ENCODE measurements around the gene MTHFD2.
A peak's percentile ranks its signal among the peaks of the same experiment; 100 is the strongest.
"Not testable (repeated sequence)": the region's sequence is repeated elsewhere in the genome, so short reads cannot be mapped to it uniquely, and the experiment has no call there.

The MTHFD2 gene

DNA sequence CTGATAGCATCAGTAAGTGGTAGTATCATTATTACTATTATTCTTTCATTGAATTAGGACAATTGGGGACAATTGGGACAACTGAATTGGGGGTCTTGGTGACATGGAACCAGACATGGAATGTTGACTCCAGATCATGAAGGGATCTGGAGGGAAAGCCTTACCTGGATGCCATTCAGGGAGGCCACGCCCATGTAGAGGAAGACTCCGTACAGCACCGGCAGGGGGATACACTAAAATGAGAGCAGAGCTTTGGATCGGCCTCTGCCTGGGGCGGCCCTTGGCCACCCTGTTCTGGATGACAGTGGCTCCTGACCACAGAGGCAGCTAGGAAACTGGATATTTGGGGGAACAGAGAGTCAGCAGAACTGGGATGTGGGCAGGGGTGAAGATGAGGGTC lies 29.2 kb downstream of the MTHFD2 start:
- no peak overlapping the region for H3K4me3 ChIP-seq
- no peaks in the 10 kb centered on the region for H3K36me3 ChIP-seq (ENCODE audit: insufficient read depth, low read length)
- no peaks in the 10 kb centered on the region for H3K9me3 ChIP-seq (ENCODE audit: low read depth, low read length)
- H3K27ac ChIP-seq: no peak overlapping the region
- H3K9ac ChIP-seq (ENCODE audit: insufficient read length): no peak overlapping the region
- TF ChIP-seq EZH2 (IDR thresholded peaks at IDR 0.05): no peak
- TF ChIP-seq POLR2AphosphoS5 (IDR thresholded peaks at IDR 0.05; ENCODE audit: borderline replicate concordance, low read depth, low read length): no peak
- TF ChIP-seq FOXP2 (optimal IDR thresholded peaks at IDR 0.05; ENCODE audit: control extremely low read depth, extremely low read length, insufficient read depth): no peak
- DNase-seq (ENCODE audit: low read depth, low spot score): no peak

DNA sequence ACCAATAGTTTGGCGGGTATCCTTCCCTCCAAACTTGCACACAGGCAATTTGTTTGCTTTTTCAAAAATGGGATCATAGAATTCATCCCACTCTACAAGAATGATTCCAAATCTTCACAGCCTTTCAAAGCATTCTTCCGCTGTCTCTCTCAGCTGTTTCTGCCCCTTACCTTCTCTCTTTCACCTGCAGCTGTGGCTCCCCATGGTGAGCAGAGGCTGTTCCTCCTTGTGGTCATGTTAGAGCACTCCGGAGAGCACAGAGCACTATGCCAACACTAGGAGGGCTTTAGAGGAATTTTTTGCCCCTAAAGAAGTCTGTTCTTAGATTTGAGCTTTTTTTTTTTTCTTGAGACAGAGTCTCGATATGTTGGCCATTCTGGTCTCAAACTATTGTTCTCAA lies 30.4 kb downstream of the MTHFD2 start:
- no peak overlapping the region for H3K4me3 ChIP-seq
- no peaks in the 10 kb centered on the region for H3K36me3 ChIP-seq (ENCODE audit: insufficient read depth, low read length)
- no peak overlapping the region for H3K9ac ChIP-seq (ENCODE audit: insufficient read length)
- no peaks in the 10 kb centered on the region for H3K9me3 ChIP-seq (ENCODE audit: low read depth, low read length)
- no peak for TF ChIP-seq POLR2AphosphoS5 (IDR thresholded peaks at IDR 0.05; ENCODE audit: borderline replicate concordance, low read depth, low read length)
- no peak for TF ChIP-seq FOXP2 (optimal IDR thresholded peaks at IDR 0.05; ENCODE audit: control extremely low read depth, extremely low read length, insufficient read depth)
- TF ChIP-seq EZH2 (IDR thresholded peaks at IDR 0.05): no peak
- H3K27ac ChIP-seq: no peak overlapping the region
- DNase-seq (ENCODE audit: low read depth, low spot score): no peak

- DNase-seq (ENCODE audit: low read depth, low spot score); H3K9ac ChIP-seq (ENCODE audit: insufficient read length); H3K9me3 ChIP-seq (ENCODE audit: low read depth, low read length); H3K36me3 ChIP-seq (ENCODE audit: insufficient read depth, low read length); H3K27ac ChIP-seq; H3K4me3 ChIP-seq: not testable (repeated sequence)
Observed at GRCh38 chr2:74229865-74230264, 31.4 kb downstream of the MTHFD2 start.

GRCh38 chr2:74232426-74232825 lies 34.0 kb downstream of the MTHFD2 start:
- TF ChIP-seq EZH2 (IDR thresholded peaks at IDR 0.05): no peak
- TF ChIP-seq FOXP2 (optimal IDR thresholded peaks at IDR 0.05; ENCODE audit: control extremely low read depth, extremely low read length, insufficient read depth): no peak
- TF ChIP-seq POLR2AphosphoS5 (IDR thresholded peaks at IDR 0.05; ENCODE audit: borderline replicate concordance, low read depth, low read length): no peak
- Histone ChIP-seq H3K9ac (ENCODE audit: insufficient read length) (no peak overlapping the region), H3K36me3 (ENCODE audit: insufficient read depth, low read length) (peaks cover 6% of the 10 kb centered on the region; the same call in 1 of the 2 replicates), H3K9me3 (ENCODE audit: low read depth, low read length) (peaks cover 4% of the 10 kb centered on the region; the same call in 1 of the 2 replicates), H3K27ac (no peak overlapping the region), H3K4me3 (no peak overlapping the region)
- no peak for DNase-seq (ENCODE audit: low read depth, low spot score)

DNA sequence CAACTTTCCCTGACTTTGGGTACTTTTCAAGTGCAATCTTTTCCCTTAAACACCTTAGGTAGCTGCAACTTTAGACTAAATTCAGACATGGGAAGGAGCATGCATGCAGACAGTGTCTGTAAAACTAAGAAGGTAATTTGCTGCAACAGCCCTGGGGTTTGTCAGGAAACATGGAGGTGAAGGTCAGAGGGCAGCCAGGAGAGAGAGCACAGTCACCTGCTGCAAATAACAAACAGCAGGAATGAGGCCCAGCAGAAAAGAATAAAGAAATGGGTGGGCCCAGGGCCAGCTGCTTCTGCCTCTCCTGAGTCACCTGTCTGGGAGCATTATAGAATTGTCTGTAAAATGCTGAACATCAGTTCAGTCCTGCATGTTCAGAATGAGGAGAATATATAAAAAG lies 35.2 kb downstream of the MTHFD2 start:
- Histone ChIP-seq H3K36me3 (ENCODE audit: insufficient read depth, low read length) (peaks cover 6% of the 10 kb centered on the region; the same call in 1 of the 2 replicates), H3K9me3 (ENCODE audit: low read depth, low read length) (peaks cover 4% of the 10 kb centered on the region; the same call in 1 of the 2 replicates), H3K9ac (ENCODE audit: insufficient read length) (no peak overlapping the region), H3K27ac (no peak overlapping the region), H3K4me3 (no peak overlapping the region)
- TF ChIP-seq FOXP2 (optimal IDR thresholded peaks at IDR 0.05; ENCODE audit: control extremely low read depth, extremely low read length, insufficient read depth): no peak
- no peak for TF ChIP-seq POLR2AphosphoS5 (IDR thresholded peaks at IDR 0.05; ENCODE audit: borderline replicate concordance, low read depth, low read length)
- TF ChIP-seq EZH2 (IDR thresholded peaks at IDR 0.05): no peak
- no peak for DNase-seq (ENCODE audit: low read depth, low spot score)

DNA sequence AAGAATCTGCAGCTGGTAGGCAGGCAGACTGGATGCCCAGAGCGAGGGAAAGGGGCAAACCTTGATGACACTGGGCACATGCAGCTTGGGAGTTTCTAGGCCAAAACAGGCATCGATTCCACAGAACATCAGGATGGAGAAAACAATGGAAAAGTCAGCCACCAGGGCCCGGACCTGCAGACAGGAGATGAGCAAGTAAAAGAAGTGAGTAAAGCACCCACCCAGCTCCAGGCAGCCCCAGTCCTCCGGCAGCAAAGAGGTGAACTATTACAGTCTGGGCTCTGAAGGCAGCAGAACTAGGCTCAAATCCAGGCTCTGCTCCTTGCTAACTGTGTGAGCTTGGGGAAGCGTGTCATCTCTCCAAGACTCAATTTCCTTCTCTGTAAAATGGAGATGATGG lies 36.6 kb downstream of the MTHFD2 start:
- no peak for DNase-seq (ENCODE audit: low read depth, low spot score)
- no peak for TF ChIP-seq POLR2AphosphoS5 (IDR thresholded peaks at IDR 0.05; ENCODE audit: borderline replicate concordance, low read depth, low read length)
- no peak for TF ChIP-seq EZH2 (IDR thresholded peaks at IDR 0.05)
- TF ChIP-seq FOXP2 (optimal IDR thresholded peaks at IDR 0.05; ENCODE audit: control extremely low read depth, extremely low read length, insufficient read depth): no peak
- no peak overlapping the region for H3K4me3 ChIP-seq
- H3K27ac ChIP-seq: no peak overlapping the region
- H3K9ac ChIP-seq (ENCODE audit: insufficient read length): no peak overlapping the region
- peaks cover 6% of the 10 kb centered on the region; the same call in 1 of the 2 replicates for H3K36me3 ChIP-seq (ENCODE audit: insufficient read depth, low read length)
- H3K9me3 ChIP-seq (ENCODE audit: low read depth, low read length): peaks cover 4% of the 10 kb centered on the region; the same call in 1 of the 2 replicates

GRCh38 chr2:74238879-74239278 lies 40.5 kb downstream of the MTHFD2 start:
- H3K36me3 ChIP-seq (ENCODE audit: insufficient read depth, low read length): peaks cover 6% of the 10 kb centered on the region; the same call in 1 of the 2 replicates
- TF ChIP-seq EZH2 (IDR thresholded peaks at IDR 0.05) (no peak), POLR2AphosphoS5 (IDR thresholded peaks at IDR 0.05; ENCODE audit: borderline replicate concordance, low read depth, low read length) (no peak), FOXP2 (optimal IDR thresholded peaks at IDR 0.05; ENCODE audit: control extremely low read depth, extremely low read length, insufficient read depth) (no peak)
- peak; percentile 53 for DNase-seq (ENCODE audit: low read depth, low spot score)
- no peak overlapping the region for H3K9ac ChIP-seq (ENCODE audit: insufficient read length)
- H3K27ac ChIP-seq: peak overlapping the region; percentile 69
- H3K4me3 ChIP-seq: no peak overlapping the region
- H3K9me3 ChIP-seq (ENCODE audit: low read depth, low read length): peaks cover 4% of the 10 kb centered on the region; the same call in 1 of the 2 replicates

DNA sequence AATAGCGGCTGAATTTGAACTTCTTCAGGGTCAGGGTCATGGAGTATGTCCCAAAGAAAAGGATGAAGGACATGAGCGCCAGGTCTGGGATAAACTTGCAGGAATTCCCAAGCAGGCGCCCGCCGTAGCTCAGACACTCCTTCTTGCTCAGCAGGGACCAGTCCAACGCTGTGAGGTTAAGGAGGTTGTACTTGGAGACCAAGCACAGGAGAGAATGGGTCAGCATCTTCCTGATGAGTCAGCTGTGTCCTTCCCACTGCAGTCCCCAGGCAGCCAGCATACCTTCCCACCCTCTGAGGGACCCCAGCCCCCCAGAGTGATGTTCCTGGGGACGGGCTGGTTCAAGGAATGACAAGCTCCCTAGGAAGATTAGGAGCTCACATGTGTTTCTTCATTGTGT lies 40.9 kb downstream of the MTHFD2 start:
- peaks cover 6% of the 10 kb centered on the region; the same call in 1 of the 2 replicates for H3K36me3 ChIP-seq (ENCODE audit: insufficient read depth, low read length)
- no peak for TF ChIP-seq EZH2 (IDR thresholded peaks at IDR 0.05)
- no peak overlapping the region for H3K9ac ChIP-seq (ENCODE audit: insufficient read length)
- DNase-seq (ENCODE audit: low read depth, low spot score): no peak
- H3K4me3 ChIP-seq: no peak overlapping the region
- H3K9me3 ChIP-seq (ENCODE audit: low read depth, low read length): peaks cover 4% of the 10 kb centered on the region; the same call in 1 of the 2 replicates
- no peak overlapping the region for H3K27ac ChIP-seq

DNA sequence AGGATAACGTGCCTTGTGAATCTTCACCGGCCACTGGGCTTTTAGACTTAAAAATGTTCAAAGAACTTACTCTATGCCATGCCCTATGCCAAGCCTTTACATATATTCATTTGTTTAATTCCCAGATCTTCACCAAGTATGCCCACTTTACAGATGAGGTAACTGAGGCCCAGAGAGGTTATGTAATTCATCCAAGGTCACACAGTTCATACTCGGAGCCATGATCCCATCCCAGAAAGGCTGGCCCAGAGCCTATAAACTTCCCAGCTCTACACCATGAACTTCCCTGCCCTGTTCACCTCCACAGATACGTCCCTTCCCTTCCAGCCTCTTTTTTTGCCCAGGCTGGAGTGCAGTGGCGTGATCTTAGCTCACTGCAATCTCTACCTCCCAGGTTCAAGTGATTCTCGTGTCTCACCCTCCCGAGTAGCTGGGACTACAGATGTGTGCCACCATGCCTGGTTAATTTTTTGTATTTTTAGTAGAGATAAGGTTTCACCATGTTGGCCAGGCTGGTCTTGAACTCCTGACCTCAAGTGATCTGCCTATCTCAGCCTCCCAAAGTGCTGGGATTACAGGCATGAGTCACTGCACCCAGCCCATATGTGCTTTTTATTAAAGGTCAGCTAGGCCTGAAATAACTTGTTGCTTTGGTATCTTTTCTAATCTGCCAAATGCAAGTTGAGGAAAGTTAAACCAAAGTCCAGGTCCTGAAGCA lies 44.1 kb downstream of the MTHFD2 start:
- H3K4me3 ChIP-seq: no peak overlapping the region
- no peak overlapping the region for H3K9ac ChIP-seq (ENCODE audit: insufficient read length)
- TF ChIP-seq POLR2AphosphoS5 (IDR thresholded peaks at IDR 0.05; ENCODE audit: borderline replicate concordance, low read depth, low read length) (no peak), EZH2 (IDR thresholded peaks at IDR 0.05) (no peak), FOXP2 (optimal IDR thresholded peaks at IDR 0.05; ENCODE audit: control extremely low read depth, extremely low read length, insufficient read depth) (no peak)
- H3K9me3 ChIP-seq (ENCODE audit: low read depth, low read length): no peaks in the 10 kb centered on the region
- H3K36me3 ChIP-seq (ENCODE audit: insufficient read depth, low read length): no peaks in the 10 kb centered on the region
- no peak for DNase-seq (ENCODE audit: low read depth, low spot score)
- H3K27ac ChIP-seq: no peak overlapping the region

Measured in SK-N-MC (cell line).